AG09319 (cell line): ENCODE measurements around the gene CALD1.

ENCODE experiments used
- DNase-seq: peaks from one replicate; pipeline ENCODE4 v3.0.0-alpha.2; 2010; ENCODE audit warnings: low read depth; ENCODE audit errors: extremely low read depth
- CTCF ChIP-seq: IDR thresholded peaks from 2 replicates; pipeline ENCODE4 v1.5.1; 2011; ENCODE audit warnings: low read depth, mild to moderate bottlenecking, inconsistent platforms, low read length, moderate library complexity

Gene CALD1

GRCh38 chr7:134787064-134787463 is 7.6 kb downstream of the CALD1 start:
- DNase-seq = no peak
- no peak for TF ChIP-seq CTCF

GRCh38 chr7:134787720-134788119 is 8.3 kb downstream of the CALD1 start:
- DNase-seq = no peak
- TF ChIP-seq CTCF = no peak

- TF ChIP-seq CTCF = no peak
- no peak for DNase-seq
Observed at GRCh38 chr7:134788191-134788590, 8.8 kb downstream of the CALD1 start.

- TF ChIP-seq CTCF = no peak
- peak; percentile 56 for DNase-seq
Observed at GRCh38 chr7:134789967-134790685, 10.7 kb downstream of the CALD1 start.

GRCh38 chr7:134792968-134793367 is 13.5 kb downstream of the CALD1 start:
- DNase-seq = no peak
- no peak for TF ChIP-seq CTCF

GRCh38 chr7:134795231-134795630 is 15.8 kb downstream of the CALD1 start:
- TF ChIP-seq CTCF = no peak
- DNase-seq = no peak

GRCh38 chr7:134798155-134798554 is 18.7 kb downstream of the CALD1 start:
- no peak for DNase-seq
- TF ChIP-seq CTCF = no peak
